ENCODE measurements around the gene GSTT2B. TPM values are rescaled to one million over a fixed set of nuclear protein-coding genes. Genes with fewer than 3 reads are reported as not detected.
"Not testable (repeated sequence)": the region's sequence is repeated elsewhere in the genome, so short reads cannot be mapped to it uniquely, and the experiment has no call there.

The GSTT2B gene
- polyA plus RNA-seq, 1 donor, result 4.6 TPM

GRCh38 chr22:24003887-24004286 lies 42.9 kb upstream of the GSTT2B start:
- H3K4me3 ChIP-seq (ENCODE audit: low read length), result no peak overlapping the region
- H3K27ac ChIP-seq (ENCODE audit: low read length), result no peak overlapping the region
- no CpG with 5 or more reads among the region's 9 CpGs for WGBS (ENCODE audit: insufficient coverage, low lambda C conversion rate)
- H3K27me3 ChIP-seq (ENCODE audit: control insufficient read depth, insufficient read depth, low read length), result no peaks in the 10 kb centered on the region
- DNase-seq, result no peak
- H3K36me3 ChIP-seq (ENCODE audit: control insufficient read depth, insufficient read depth, low read length), result no peaks in the 10 kb centered on the region
- no peaks in the 10 kb centered on the region for H3K9me3 ChIP-seq (ENCODE audit: control insufficient read depth, low read depth, low read length)
- H3K4me1 ChIP-seq (ENCODE audit: control insufficient read depth, insufficient read depth, low read length), result peaks cover 8% of the 10 kb centered on the region

GRCh38 chr22:24002851-24003250 lies 41.9 kb upstream of the GSTT2B start:
- H3K27me3 ChIP-seq (ENCODE audit: control insufficient read depth, insufficient read depth, low read length), result no peaks in the 10 kb centered on the region
- WGBS (ENCODE audit: insufficient coverage, low lambda C conversion rate), result no CpG with 5 or more reads among the region's 5 CpGs
- no peaks in the 10 kb centered on the region for H3K9me3 ChIP-seq (ENCODE audit: control insufficient read depth, low read depth, low read length)
- no peaks in the 10 kb centered on the region for H3K4me1 ChIP-seq (ENCODE audit: control insufficient read depth, insufficient read depth, low read length)
- H3K27ac ChIP-seq (ENCODE audit: low read length), result no peak overlapping the region
- no peak overlapping the region for H3K4me3 ChIP-seq (ENCODE audit: low read length)
- H3K36me3 ChIP-seq (ENCODE audit: control insufficient read depth, insufficient read depth, low read length), result no peaks in the 10 kb centered on the region
- no peak for DNase-seq

GRCh38 chr22:24002272-24002671 lies 41.3 kb upstream of the GSTT2B start:
- no peaks in the 10 kb centered on the region for H3K36me3 ChIP-seq (ENCODE audit: control insufficient read depth, insufficient read depth, low read length)
- 93% methylated on average over 3 of the region's 10 CpGs for WGBS (ENCODE audit: insufficient coverage, low lambda C conversion rate)
- H3K9me3 ChIP-seq (ENCODE audit: control insufficient read depth, low read depth, low read length), result no peaks in the 10 kb centered on the region
- no peak for DNase-seq
- H3K4me1 ChIP-seq (ENCODE audit: control insufficient read depth, insufficient read depth, low read length), result no peaks in the 10 kb centered on the region
- no peak overlapping the region for H3K27ac ChIP-seq (ENCODE audit: low read length)
- H3K4me3 ChIP-seq (ENCODE audit: low read length), result no peak overlapping the region
- H3K27me3 ChIP-seq (ENCODE audit: control insufficient read depth, insufficient read depth, low read length), result no peaks in the 10 kb centered on the region

GRCh38 chr22:24001314-24001713 lies 40.3 kb upstream of the GSTT2B start:
- 93% methylated on average over 2 of the region's 9 CpGs for WGBS (ENCODE audit: insufficient coverage, low lambda C conversion rate)

GRCh38 chr22:23999779-24000178 lies 38.8 kb upstream of the GSTT2B start:
- H3K27ac ChIP-seq (ENCODE audit: low read length); DNase-seq; H3K36me3 ChIP-seq (ENCODE audit: control insufficient read depth, insufficient read depth, low read length); H3K27me3 ChIP-seq (ENCODE audit: control insufficient read depth, insufficient read depth, low read length); H3K4me3 ChIP-seq (ENCODE audit: low read length); H3K9me3 ChIP-seq (ENCODE audit: control insufficient read depth, low read depth, low read length); H3K4me1 ChIP-seq (ENCODE audit: control insufficient read depth, insufficient read depth, low read length): not testable (repeated sequence)
- whole genome bisulfite sequencing (ENCODE audit: insufficient coverage, low lambda C conversion rate), result no CpG with 5 or more reads among the region's 7 CpGs

More at GRCh38 chr22:24001314-24001713, 40.3 kb upstream of the GSTT2B start:
- H3K4me3 ChIP-seq (ENCODE audit: low read length), result no peak overlapping the region
- H3K9me3 ChIP-seq (ENCODE audit: control insufficient read depth, low read depth, low read length), result no peaks in the 10 kb centered on the region
- H3K27me3 ChIP-seq (ENCODE audit: control insufficient read depth, insufficient read depth, low read length), result no peaks in the 10 kb centered on the region
- H3K36me3 ChIP-seq (ENCODE audit: control insufficient read depth, insufficient read depth, low read length), result no peaks in the 10 kb centered on the region
- H3K4me1 ChIP-seq (ENCODE audit: control insufficient read depth, insufficient read depth, low read length), result no peaks in the 10 kb centered on the region
- DNase-seq, result no peak
- no peak overlapping the region for H3K27ac ChIP-seq (ENCODE audit: low read length)

DNA sequence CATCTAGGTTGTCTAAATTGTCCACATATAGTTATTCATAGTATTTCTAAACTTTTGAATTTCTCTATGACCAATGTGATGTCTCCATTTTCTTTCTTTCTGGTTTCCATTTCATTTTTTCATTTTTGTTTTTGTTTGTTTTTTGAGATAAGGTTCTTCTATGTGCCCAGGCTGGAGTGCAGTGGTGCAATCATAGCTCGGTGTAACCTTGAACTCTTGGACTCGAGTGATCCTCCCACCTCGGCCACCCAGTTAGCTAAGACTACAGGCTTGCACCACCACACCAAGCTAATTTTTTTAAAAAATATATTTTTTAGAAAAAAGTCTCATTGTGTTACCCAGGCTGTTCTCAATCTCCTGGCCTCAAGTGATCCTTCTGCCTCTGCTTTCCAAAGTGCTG lies 36.1 kb upstream of the GSTT2B start:
- Histone ChIP-seq H3K4me3 (ENCODE audit: low read length) (no peak overlapping the region), H3K27ac (ENCODE audit: low read length) (no peak overlapping the region), H3K9me3 (ENCODE audit: control insufficient read depth, low read depth, low read length) (no peaks in the 10 kb centered on the region), H3K36me3 (ENCODE audit: control insufficient read depth, insufficient read depth, low read length) (no peaks in the 10 kb centered on the region), H3K4me1 (ENCODE audit: control insufficient read depth, insufficient read depth, low read length) (no peaks in the 10 kb centered on the region), H3K27me3 (ENCODE audit: control insufficient read depth, insufficient read depth, low read length) (no peaks in the 10 kb centered on the region)
- no peak for DNase-seq
- WGBS (ENCODE audit: insufficient coverage, low lambda C conversion rate), result no CpG with 5 or more reads among the region's 3 CpGs

DNA sequence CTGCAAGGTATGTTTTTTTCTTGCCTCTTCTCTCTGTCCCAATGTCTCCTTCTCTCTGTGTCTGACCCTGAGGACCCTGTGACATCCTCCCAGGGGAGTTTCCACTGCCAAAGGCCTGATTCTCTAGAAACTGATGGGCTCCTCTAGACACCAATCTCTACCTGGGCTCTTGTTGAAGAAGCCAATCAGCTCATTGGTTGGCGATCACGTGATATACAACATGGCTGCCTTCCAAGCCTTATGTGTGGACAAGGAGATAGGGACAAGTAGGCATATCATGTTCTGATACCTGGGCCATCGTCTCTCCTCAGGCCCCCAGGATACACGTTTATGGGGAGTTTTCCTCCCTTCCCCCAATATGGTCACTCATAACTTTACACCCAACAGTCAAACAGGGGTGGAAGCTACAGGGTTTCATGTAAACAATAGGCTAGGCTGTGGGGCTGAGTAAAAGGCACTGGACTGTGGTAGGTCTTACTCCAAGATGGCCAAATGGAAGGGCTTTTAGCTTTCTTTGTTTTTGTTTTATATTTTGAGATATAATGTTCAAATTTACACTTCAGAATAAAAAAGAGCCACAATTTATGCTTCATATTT lies 32.7 kb upstream of the GSTT2B start:
- not testable (repeated sequence) for H3K27me3 ChIP-seq (ENCODE audit: control insufficient read depth, insufficient read depth, low read length); H3K27ac ChIP-seq (ENCODE audit: low read length); H3K9me3 ChIP-seq (ENCODE audit: control insufficient read depth, low read depth, low read length); DNase-seq; H3K4me1 ChIP-seq (ENCODE audit: control insufficient read depth, insufficient read depth, low read length); H3K36me3 ChIP-seq (ENCODE audit: control insufficient read depth, insufficient read depth, low read length); H3K4me3 ChIP-seq (ENCODE audit: low read length)
- WGBS (ENCODE audit: insufficient coverage, low lambda C conversion rate), result no CpG with 5 or more reads among the region's 4 CpGs

GRCh38 chr22:23993080-23993479 lies 32.1 kb upstream of the GSTT2B start:
- H3K4me3 ChIP-seq (ENCODE audit: low read length); H3K27me3 ChIP-seq (ENCODE audit: control insufficient read depth, insufficient read depth, low read length); H3K9me3 ChIP-seq (ENCODE audit: control insufficient read depth, low read depth, low read length); H3K27ac ChIP-seq (ENCODE audit: low read length); H3K4me1 ChIP-seq (ENCODE audit: control insufficient read depth, insufficient read depth, low read length); DNase-seq; H3K36me3 ChIP-seq (ENCODE audit: control insufficient read depth, insufficient read depth, low read length): not testable (repeated sequence)
- no CpG with 5 or more reads among the region's 2 CpGs for WGBS (ENCODE audit: insufficient coverage, low lambda C conversion rate)

DNA sequence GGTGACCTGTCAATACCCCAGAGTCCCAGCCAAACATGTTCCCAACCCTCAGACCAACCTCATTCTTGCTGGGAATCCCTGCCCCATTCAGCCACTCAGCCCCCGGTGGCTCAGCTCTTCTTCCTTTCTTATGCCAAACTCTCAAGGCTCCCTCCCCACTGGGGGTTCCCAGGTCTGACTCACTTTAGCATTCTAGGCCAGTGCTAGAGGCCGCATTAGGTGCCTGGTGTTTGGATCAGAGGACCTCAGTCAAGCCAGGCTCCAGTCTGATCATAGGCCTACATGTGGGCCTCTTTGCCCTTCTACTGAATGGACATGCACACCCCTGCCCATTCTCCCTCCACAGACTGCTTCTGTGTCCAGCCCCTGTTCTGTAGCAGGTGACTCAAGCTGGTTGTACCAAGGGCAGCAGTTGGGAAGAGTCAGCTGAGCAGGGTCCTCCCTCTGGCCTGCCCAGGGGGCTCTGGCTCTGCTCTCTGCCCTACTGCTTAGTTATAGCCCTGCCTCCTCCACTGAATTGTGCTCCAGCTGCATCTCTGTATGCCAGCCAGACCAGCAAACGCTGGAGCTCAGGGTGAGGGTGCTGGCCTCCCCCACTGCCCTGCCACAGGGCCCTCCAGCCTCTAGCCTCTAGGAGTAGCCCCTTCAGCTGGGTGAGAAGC lies 28.7 kb upstream of the GSTT2B start:
- WGBS (ENCODE audit: insufficient coverage, low lambda C conversion rate), result no CpG with 5 or more reads among the region's 3 CpGs
- H3K27me3 ChIP-seq (ENCODE audit: control insufficient read depth, insufficient read depth, low read length); H3K36me3 ChIP-seq (ENCODE audit: control insufficient read depth, insufficient read depth, low read length); H3K4me1 ChIP-seq (ENCODE audit: control insufficient read depth, insufficient read depth, low read length); H3K4me3 ChIP-seq (ENCODE audit: low read length); H3K9me3 ChIP-seq (ENCODE audit: control insufficient read depth, low read depth, low read length); H3K27ac ChIP-seq (ENCODE audit: low read length); DNase-seq: not testable (repeated sequence)

GRCh38 chr22:23986538-23987178 lies 25.7 kb upstream of the GSTT2B start:
- H3K9me3 ChIP-seq (ENCODE audit: control insufficient read depth, low read depth, low read length); H3K27ac ChIP-seq (ENCODE audit: low read length); H3K27me3 ChIP-seq (ENCODE audit: control insufficient read depth, insufficient read depth, low read length); DNase-seq; H3K4me3 ChIP-seq (ENCODE audit: low read length); H3K4me1 ChIP-seq (ENCODE audit: control insufficient read depth, insufficient read depth, low read length); H3K36me3 ChIP-seq (ENCODE audit: control insufficient read depth, insufficient read depth, low read length): not testable (repeated sequence)
- no CpG with 5 or more reads among the region's 4 CpGs for WGBS (ENCODE audit: insufficient coverage, low lambda C conversion rate)

DNA sequence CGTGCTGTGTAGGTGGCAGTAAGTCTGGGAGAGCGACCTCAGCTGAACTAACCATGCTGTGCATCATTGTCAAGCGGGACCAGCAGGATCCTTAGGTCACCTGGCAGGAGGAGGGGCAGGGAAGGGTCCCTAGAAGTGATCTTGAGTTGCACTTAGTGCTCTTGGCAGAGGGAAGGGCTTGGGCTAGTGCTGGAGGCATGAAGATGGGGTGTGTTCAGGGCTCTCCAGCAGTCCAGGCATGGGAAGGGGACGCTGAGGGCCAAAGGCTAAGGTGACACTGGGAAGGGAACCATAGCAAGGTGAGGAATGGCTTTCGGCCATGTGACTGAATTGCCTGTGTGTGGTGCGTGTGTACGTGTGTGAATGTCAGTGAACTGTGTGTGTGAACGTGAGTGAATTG lies 25.1 kb upstream of the GSTT2B start:
- no CpG with 5 or more reads among the region's 8 CpGs for WGBS (ENCODE audit: insufficient coverage, low lambda C conversion rate)
- not testable (repeated sequence) for H3K4me3 ChIP-seq (ENCODE audit: low read length); H3K4me1 ChIP-seq (ENCODE audit: control insufficient read depth, insufficient read depth, low read length); H3K27ac ChIP-seq (ENCODE audit: low read length); DNase-seq; H3K36me3 ChIP-seq (ENCODE audit: control insufficient read depth, insufficient read depth, low read length); H3K27me3 ChIP-seq (ENCODE audit: control insufficient read depth, insufficient read depth, low read length); H3K9me3 ChIP-seq (ENCODE audit: control insufficient read depth, low read depth, low read length)

All from large intestine (tissue), 3 donors.